Testis (tissue), 3 donors: ENCODE measurements around the gene CADM1. TPM values are rescaled to one million over a fixed set of nuclear protein-coding genes. Genes with fewer than 3 reads are reported as not detected.

ENCODE experiments used
- DNase-seq: peaks from one replicate; pipeline ENCODE4 v3.0.0-alpha.2; 2019
- H3K27ac ChIP-seq, 2 donors: fragments of 200-600 bp; sonication (generic); one replicate each; pipeline ENCODE4 v1.5.1; 2019
- H3K27me3 ChIP-seq: fragments of 200-600 bp; sonication (generic); one replicate; pipeline ENCODE4 v1.5.1; 2019
- H3K36me3 ChIP-seq: fragments of 200-600 bp; sonication (generic); one replicate; pipeline ENCODE4 v1.5.1; 2017; ENCODE audit warnings: low read depth; ENCODE audit errors: missing control alignments
- H3K4me1 ChIP-seq: fragments of 200-600 bp; sonication (generic); one replicate; pipeline ENCODE4 v1.5.1; 2019
- H3K4me3 ChIP-seq, 2 donors: fragments of 200-600 bp; sonication (generic); one replicate each; pipeline ENCODE4 v1.5.1; 2017 to 2019
- H3K9me3 ChIP-seq: fragments of 200-600 bp; sonication (generic); one replicate; pipeline ENCODE4 v1.5.1; 2017
- CTCF ChIP-seq, 3 experiments: fragments of 450-650 bp in 2 of 3; fragments of 200-600 bp in 1 of 3; sonication (generic) in 1 of 3; IDR thresholded peaks; one replicate each; pipeline ENCODE4 v1.5.1; 2016 to 2019; ENCODE audit warnings: antibody characterized with exemption in 3 of 3, mild to moderate bottlenecking in 2 of 3, moderate library complexity in 1 of 3
- POLR2A ChIP-seq: fragments of 450-650 bp; IDR thresholded peaks from one replicate; pipeline ENCODE4 v1.6.1; 2017; ENCODE audit warnings: antibody characterized with exemption, mild to moderate bottlenecking, moderate library complexity
- WGBS, 2 donors: methylation state at CpG; one replicate each; pipeline ENCODE4 v1.1.5; 2018; 5-methylcytosine and 5-hydroxymethylcytosine counted together
- intact Hi-C: fragments of 100-400 bp; cut with DNase I; formaldehyde crosslinking; loops from one replicate; pipeline ENCODE4 v1.15.1; 2023; ENCODE audit warnings: low total_unique reads
- polyA plus RNA-seq: library from polyadenylated mRNA; stranded (reverse); fragments of 350-450 nt; fragmentation: Illumina TruSeq; extraction: RNeasy Lipid Tissue Mini Kit (QIAGEN cat#74804); gene quantifications from one replicate; pipeline ENCODE4 v1.2.3, GENCODE V29; 2014; ENCODE audit warnings: low read depth, low replicate concordance; ENCODE audit not compliant: insufficient read depth
- total RNA-seq, 2 donors: library from RNA; depleted of rRNA; stranded (reverse); fragments of >200 nt; gene quantifications; one replicate each; pipeline ENCODE4 v1.2.3, GENCODE V29; 2016

CADM1 gene
- total and polyA plus RNA-seq, 3 donors from 2014 or later: 135 to 230 (median 216) TPM

- Histone ChIP-seq H3K9me3 (no peaks in the 10 kb centered on the region), H3K27ac (no peak overlapping the region), H3K36me3 (no peaks in the 10 kb centered on the region), H3K4me1 (no peaks in the 10 kb centered on the region), H3K27me3 (no peaks in the 10 kb centered on the region), H3K4me3 (no peak overlapping the region)
- DNase-seq: no peak
- TF ChIP-seq CTCF (IDR thresholded peaks at IDR 0.05) (no peak), POLR2A (no peak)
- intact Hi-C loops: no loop called here
- 92 to 95% methylated on average over 4 of the region's 4 CpGs for WGBS, 2 donors
Measured at GRCh38 chr11:115188898-115189278, 315.3 kb downstream of the CADM1 start.

- TF ChIP-seq CTCF (IDR thresholded peaks at IDR 0.05): no peak
- no peak for TF ChIP-seq POLR2A
- intact Hi-C loops: no loop called here
- DNase-seq: no peak
- Histone ChIP-seq H3K4me3 (no peak overlapping the region), H3K27me3 (no peaks in the 10 kb centered on the region), H3K36me3 (no peaks in the 10 kb centered on the region), H3K9me3 (no peaks in the 10 kb centered on the region), H3K27ac (no peak overlapping the region), H3K4me1 (no peaks in the 10 kb centered on the region)
- WGBS, 2 donors: 86 to 94% methylated on average over 6 of the region's 6 CpGs
Measured at GRCh38 chr11:115188188-115188897, 315.9 kb downstream of the CADM1 start.

- Histone ChIP-seq H3K4me3 (no peak overlapping the region), H3K9me3 (no peaks in the 10 kb centered on the region), H3K4me1 (peaks cover 11% of the 10 kb centered on the region), H3K27ac (no peak overlapping the region), H3K27me3 (no peaks in the 10 kb centered on the region), H3K36me3 (no peaks in the 10 kb centered on the region)
- no peak for DNase-seq
- WGBS, 2 donors: 69 to 79% methylated on average over 5 of the region's 5 CpGs
- intact Hi-C loops: no loop called here
- TF ChIP-seq POLR2A (no peak), CTCF (IDR thresholded peaks at IDR 0.05) (no peak)
Measured at GRCh38 chr11:115185931-115186330, 318.3 kb downstream of the CADM1 start.

GRCh38 chr11:115185507-115185906, 318.7 kb downstream of the CADM1 start:
- Histone ChIP-seq H3K4me1 (peaks cover 11% of the 10 kb centered on the region), H3K36me3 (no peaks in the 10 kb centered on the region), H3K27me3 (no peaks in the 10 kb centered on the region), H3K9me3 (no peaks in the 10 kb centered on the region), H3K4me3 (no peak overlapping the region), H3K27ac (no peak overlapping the region)
- WGBS, 2 donors: 68 to 79% methylated on average over 4 of the region's 4 CpGs
- TF ChIP-seq CTCF (IDR thresholded peaks at IDR 0.05) (no peak), POLR2A (no peak)
- intact Hi-C loops: no loop called here
- DNase-seq: no peak

- H3K4me3 ChIP-seq: no peak overlapping the region
- WGBS, 2 donors: 74 to 76% methylated on average over 5 of the region's 5 CpGs
- DNase-seq: no peak
- TF ChIP-seq CTCF (IDR thresholded peaks at IDR 0.05): no peak
- TF ChIP-seq POLR2A: no peak
- intact Hi-C loops: no loop called here
- H3K36me3 ChIP-seq: no peaks in the 10 kb centered on the region
- H3K4me1 ChIP-seq: peaks cover 11% of the 10 kb centered on the region
- no peak overlapping the region for H3K27ac ChIP-seq
- no peaks in the 10 kb centered on the region for H3K27me3 ChIP-seq
- H3K9me3 ChIP-seq: no peaks in the 10 kb centered on the region
Measured at GRCh38 chr11:115184901-115185300, 319.3 kb downstream of the CADM1 start.
